HPDE6-E6E7 (cell line): Measurements from ENCODE around the gene MTRF1.
"Not testable (repeated sequence)": the region's sequence is repeated elsewhere in the genome, so short reads cannot be mapped to it uniquely, and the experiment has no call there.

Experiments used
- DNase-seq: peaks from one replicate; pipeline ENCODE4 v3.0.0; 2011; ENCODE audit warnings: missing footprints; ENCODE audit errors: extremely low spot score

MTRF1 gene

GRCh38 chr13:41178040-41178439 is 85.3 kb downstream of the MTRF1 start:
- DNase-seq: no peak

GRCh38 chr13:41177616-41178015 is 85.8 kb downstream of the MTRF1 start:
- DNase-seq: no peak

- not testable (repeated sequence) for DNase-seq
Observed at GRCh38 chr13:41175576-41175975, 87.8 kb downstream of the MTRF1 start.
